Cardiac fibroblast (primary cell): ENCODE measurements around the gene F2R.

ENCODE experiments used
- DNase-seq, 2 donors: peaks; one replicate each; pipeline versions ENCODE4 v3.0.0 to v3.0.0-alpha.2; 2010; ENCODE audit warnings: low read depth in 2 of 2
- H3K4me3 ChIP-seq, 2 donors: replicated peaks in 1 of 2; 1 replicate in 1 of 2; 2 replicates in 1 of 2; pipeline ENCODE4 v1.5.1; 2011; ENCODE audit warnings: low read depth in 2 of 2, low read length in 2 of 2, mild to moderate bottlenecking in 2 of 2, moderate library complexity in 1 of 2
- TF ChIP-seq, protein P1 (sequence below): IDR thresholded peaks from one replicate; pipeline ENCODE4 v1.5.1; 2011; ENCODE audit warnings: low read depth, mild to moderate bottlenecking, low read length, inconsistent platforms

The F2R gene

DNA sequence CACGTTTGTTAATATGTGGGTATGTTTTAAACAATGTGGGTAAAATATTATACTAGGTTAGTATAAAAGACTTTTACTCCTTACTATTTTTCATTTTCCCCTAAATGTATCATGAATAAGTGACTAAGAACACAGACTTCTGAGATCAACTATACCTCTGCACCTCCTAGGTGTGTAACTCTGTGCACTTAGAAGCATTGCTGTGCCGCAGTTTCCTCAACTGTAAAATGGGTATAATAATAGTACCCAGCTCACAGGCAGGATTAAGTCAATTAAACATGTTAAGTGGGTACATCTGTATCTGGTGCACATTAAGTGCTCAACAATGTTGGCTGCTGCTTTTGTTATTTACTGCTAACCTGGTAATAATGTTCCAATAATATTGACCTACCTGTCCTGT is 21.6 kb upstream of the F2R start:
- DNase-seq, result no peak
- TF ChIP-seq, protein P1, sequence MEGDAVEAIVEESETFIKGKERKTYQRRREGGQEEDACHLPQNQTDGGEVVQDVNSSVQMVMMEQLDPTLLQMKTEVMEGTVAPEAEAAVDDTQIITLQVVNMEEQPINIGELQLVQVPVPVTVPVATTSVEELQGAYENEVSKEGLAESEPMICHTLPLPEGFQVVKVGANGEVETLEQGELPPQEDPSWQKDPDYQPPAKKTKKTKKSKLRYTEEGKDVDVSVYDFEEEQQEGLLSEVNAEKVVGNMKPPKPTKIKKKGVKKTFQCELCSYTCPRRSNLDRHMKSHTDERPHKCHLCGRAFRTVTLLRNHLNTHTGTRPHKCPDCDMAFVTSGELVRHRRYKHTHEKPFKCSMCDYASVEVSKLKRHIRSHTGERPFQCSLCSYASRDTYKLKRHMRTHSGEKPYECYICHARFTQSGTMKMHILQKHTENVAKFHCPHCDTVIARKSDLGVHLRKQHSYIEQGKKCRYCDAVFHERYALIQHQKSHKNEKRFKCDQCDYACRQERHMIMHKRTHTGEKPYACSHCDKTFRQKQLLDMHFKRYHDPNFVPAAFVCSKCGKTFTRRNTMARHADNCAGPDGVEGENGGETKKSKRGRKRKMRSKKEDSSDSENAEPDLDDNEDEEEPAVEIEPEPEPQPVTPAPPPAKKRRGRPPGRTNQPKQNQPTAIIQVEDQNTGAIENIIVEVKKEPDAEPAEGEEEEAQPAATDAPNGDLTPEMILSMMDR, result no peak
- no peak overlapping the region for H3K4me3 ChIP-seq

DNA sequence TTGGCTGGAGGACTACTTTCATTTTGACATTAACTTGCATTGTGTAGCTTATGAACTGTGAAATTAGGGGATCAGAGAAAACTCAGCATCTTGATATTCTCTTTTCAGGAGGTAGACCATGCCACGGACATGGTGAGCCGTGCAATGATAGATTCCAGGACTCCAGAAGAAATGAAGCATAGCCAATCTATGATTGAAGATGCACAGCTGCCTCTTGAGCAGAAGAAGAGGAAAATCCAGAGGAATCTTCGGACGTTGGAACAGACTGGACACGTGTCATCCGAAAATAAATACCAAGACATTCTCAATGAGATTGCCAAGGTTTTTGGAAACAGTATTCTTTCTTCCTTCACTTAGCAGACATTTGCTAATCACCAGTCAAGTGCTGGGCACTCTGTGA is 20.6 kb upstream of the F2R start:
- DNase-seq, result no peak
- TF ChIP-seq, protein P1, result no peak
- H3K4me3 ChIP-seq, result no peak overlapping the region

DNA sequence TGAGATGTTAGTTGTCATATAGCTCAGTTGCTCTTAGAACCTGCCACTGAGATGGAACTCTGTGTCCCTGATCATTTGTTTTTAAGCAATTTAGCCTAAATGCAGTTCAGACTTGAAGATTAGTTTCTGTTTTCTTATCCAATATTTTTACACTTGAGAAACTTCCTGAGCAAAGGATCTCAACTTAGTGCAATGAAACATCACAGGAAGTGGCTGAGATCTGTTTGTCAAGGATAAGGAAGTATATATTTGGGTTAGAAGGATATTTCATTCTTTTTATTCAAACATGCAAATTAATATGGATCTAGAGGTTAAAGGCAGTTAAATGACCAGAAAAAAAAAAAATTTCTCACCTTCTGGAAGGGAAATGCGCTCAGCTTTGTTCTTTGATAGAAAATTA is 19.7 kb upstream of the F2R start:
- no peak for DNase-seq
- no peak overlapping the region for H3K4me3 ChIP-seq
- TF ChIP-seq, protein P1, result no peak

DNA sequence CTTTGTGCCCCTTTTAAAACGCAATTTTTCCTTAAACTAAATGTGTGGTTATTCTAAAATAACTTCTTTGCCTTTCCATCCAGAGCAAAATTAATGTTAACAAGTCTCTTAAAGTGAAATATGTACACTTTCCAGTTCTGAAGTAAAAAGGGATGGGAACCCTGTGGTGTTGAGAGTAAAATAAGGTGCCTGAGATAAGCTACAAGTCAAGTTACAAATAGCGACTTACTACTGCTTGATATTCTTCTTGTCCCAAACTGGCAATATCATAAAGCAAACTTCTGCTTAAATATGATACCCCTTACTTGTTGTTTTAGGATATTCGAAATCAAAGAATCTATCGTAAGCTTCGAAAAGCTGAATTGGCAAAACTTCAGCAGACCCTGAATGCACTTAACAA is 18.3 kb upstream of the F2R start:
- TF ChIP-seq, protein P1, result no peak

DNA sequence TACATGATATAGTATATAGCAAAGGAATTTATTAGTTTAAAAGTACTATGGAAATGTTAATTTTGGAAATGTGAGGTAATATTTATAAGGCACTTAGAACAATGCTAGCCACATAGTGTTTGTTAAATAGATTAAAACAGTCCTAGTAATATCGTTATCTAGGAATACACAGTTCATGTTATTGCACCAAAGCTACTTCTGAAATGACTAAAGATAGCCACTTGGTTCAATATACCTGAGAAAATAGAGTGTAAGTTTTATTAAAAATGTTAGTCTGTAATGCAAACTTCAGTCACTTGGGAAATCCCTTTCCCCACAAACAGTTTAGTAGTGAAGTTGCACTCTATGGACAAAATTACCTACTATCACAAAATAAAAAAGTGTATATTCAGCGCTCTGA is 15.4 kb upstream of the F2R start:
- no peak for DNase-seq
- TF ChIP-seq, protein P1, result no peak
- H3K4me3 ChIP-seq, result no peak overlapping the region

More for the DNA sequence above, 18.3 kb upstream of the F2R start:
- H3K4me3 ChIP-seq, result no peak overlapping the region
- no peak for DNase-seq

DNA sequence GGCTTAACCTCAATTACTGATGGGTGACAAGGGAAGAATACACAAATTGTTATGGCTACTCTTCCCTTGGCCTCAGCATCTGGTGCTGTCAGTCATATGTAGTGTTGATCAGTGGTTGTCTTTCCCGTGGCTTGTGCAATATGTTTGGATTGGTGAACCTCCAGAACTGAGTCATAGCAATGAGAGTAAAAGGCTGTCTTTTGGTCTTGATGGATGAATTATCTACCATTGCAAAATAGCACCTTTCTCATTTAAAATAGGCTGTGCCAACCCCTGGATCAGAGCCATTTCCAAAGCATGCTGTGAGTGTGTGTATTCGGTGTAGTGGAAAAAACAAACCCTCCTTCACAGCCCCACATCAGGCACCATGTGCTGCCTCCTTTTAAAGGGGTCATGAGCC is 14.6 kb upstream of the F2R start:
- TF ChIP-seq, protein P1, result no peak
- H3K4me3 ChIP-seq, result no peak overlapping the region
- DNase-seq, result peak; percentile 91 to 93

DNA sequence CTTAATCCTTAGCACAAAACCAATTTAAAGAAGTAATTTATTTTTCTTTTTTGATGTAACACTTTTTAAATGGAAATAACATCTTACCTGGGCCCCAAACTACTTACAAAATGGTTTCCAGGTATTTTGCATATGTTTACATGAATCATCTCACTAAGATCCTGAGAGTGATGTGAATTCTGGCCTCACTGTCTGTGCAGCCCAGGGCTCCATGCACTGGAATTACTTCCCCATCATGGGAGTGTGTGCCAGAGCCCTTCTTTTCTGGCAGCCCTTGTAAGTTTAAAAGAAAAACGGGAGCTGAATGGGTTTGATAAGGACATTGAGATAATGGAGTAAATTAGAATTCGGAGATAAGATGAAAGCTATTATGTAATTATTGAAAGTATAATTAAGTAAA is 12.2 kb upstream of the F2R start:
- DNase-seq, result no peak
- H3K4me3 ChIP-seq, result no peak overlapping the region
- TF ChIP-seq, protein P1, result no peak
